HCT116 (cell line): ENCODE measurements around the gene RFC1. TPM values are rescaled to one million over a fixed set of nuclear protein-coding genes. Genes with fewer than 3 reads are reported as not detected.

Experiments
- ATAC-seq: fragments of 200-7000 bp; cut with Tn5 transposase; 2 replicates; pipeline ENCODE4 v1.9.1; 2020; ENCODE audit warnings: mild to moderate bottlenecking, moderate library complexity
- BruUV-seq: library from RNA; stranded (reverse); fragments of 400-500 nt; replicated peaks from 2 replicates; lab custom pipeline; 2021; lab: Mats Ljungman, UMichigan
- CTCF ChIA-PET: fragments of 300-600 bp; sonication (Branson Sonifier 250); formaldehyde crosslinking; loops from one replicate; lab custom pipeline; 2021; ENCODE audit warnings: antibody characterized with exemption; lab: Charles Lee
- POLR2A ChIA-PET: fragments of 300-600, 350-600 bp; sonication (Branson Sonifier 250); formaldehyde crosslinking; loops from one replicate; lab custom pipeline; 2021; ENCODE audit warnings: antibody characterized with exemption; lab: Charles Lee
- RAD21 ChIA-PET, 2 experiments: fragments of 300-600 bp; sonication (Branson Sonifier 250); formaldehyde crosslinking; loops; one replicate each; lab custom pipeline; 2023; ENCODE audit warnings: low total read pairs in 2 of 2; ENCODE audit not compliant: uncharacterized antibody in 2 of 2, unreplicated experiment in 2 of 2, low non-redundant PET in 1 of 2; lab: Charles Lee
- DNase-seq: peaks from one replicate; pipeline ENCODE4 v3.0.0-alpha.2; 2010; ENCODE audit warnings: low read depth, low spot score
- H2AFZ ChIP-seq: fragments of 200-600 bp; shearing (Covaris generic), sonication (generic); 2 replicates; pipeline ENCODE4 v1.6.1; 2017; ENCODE audit warnings: low read depth, mixed run types, mixed read lengths, antibody characterized with exemption, low read length; ENCODE audit not compliant: poor library complexity, severe bottlenecking
- H3K27ac ChIP-seq: 2 replicates; pipeline ENCODE4 v1.5.1; 2012; ENCODE audit warnings: low read depth, low read length
- H3K27me3 ChIP-seq: fragments of 200-600 bp; sonication (generic); 2 replicates; pipeline ENCODE4 v1.6.1; 2016; ENCODE audit warnings: mixed run types, low read length, mixed read lengths; ENCODE audit not compliant: insufficient read depth
- H3K36me3 ChIP-seq, 2 experiments: fragments of 200-500 bp in 1 of 2; fragments of 200-600 bp in 1 of 2; sonication (Bioruptor generic) in 1 of 2; sonication (generic) in 1 of 2; 2 replicates each; pipeline versions ENCODE4 v1.5.1 to v1.6.1; 2014 to 2016; ENCODE audit warnings: low read length in 2 of 2, inconsistent platforms in 1 of 2, mixed read lengths in 1 of 2, mixed run types in 1 of 2; ENCODE audit not compliant: insufficient read depth in 2 of 2, control insufficient read depth in 1 of 2
- H3K4me1 ChIP-seq, 2 experiments: fragments of 200-600 bp in 1 of 2; sonication (generic) in 1 of 2; 2 replicates each; pipeline versions ENCODE4 v1.5.1 to v1.6.1; 2012 to 2017; ENCODE audit warnings: low read length in 2 of 2, inconsistent platforms in 1 of 2, mild to moderate bottlenecking in 1 of 2, mixed read lengths in 1 of 2, mixed run types in 1 of 2, moderate library complexity in 1 of 2; ENCODE audit not compliant: insufficient read depth in 2 of 2, control insufficient read depth in 1 of 2
- H3K4me2 ChIP-seq: fragments of 200-600 bp; sonication (generic); 2 replicates; pipeline ENCODE4 v1.6.1; 2017; ENCODE audit warnings: mixed run types, low read length, mixed read lengths
- H3K4me3 ChIP-seq, 2 experiments: fragments of 200-600 bp in 1 of 2; sonication (generic) in 1 of 2; replicated peaks in 1 of 2; 2 replicates each; pipeline ENCODE4 v1.5.1; 2011 to 2016; ENCODE audit warnings: low read length in 2 of 2, control low read depth in 1 of 2, low read depth in 1 of 2, mild to moderate bottlenecking in 1 of 2, mixed read lengths in 1 of 2, mixed run types in 1 of 2
- H3K79me2 ChIP-seq: fragments of 200-600 bp; sonication (generic); 2 replicates; pipeline ENCODE4 v1.6.1; 2017; ENCODE audit warnings: mild to moderate bottlenecking, mixed run types, low read length, moderate library complexity, mixed read lengths; ENCODE audit not compliant: insufficient read depth
- H3K9ac ChIP-seq: fragments of 200-600 bp; sonication (generic); 2 replicates; pipeline ENCODE4 v1.6.1; 2016; ENCODE audit warnings: low read length, mixed read lengths
- H3K9me2 ChIP-seq: fragments of 200-600 bp; sonication (generic), shearing (Covaris generic); 2 replicates; pipeline ENCODE4 v1.6.1; 2017; ENCODE audit warnings: mixed run types, mild to moderate bottlenecking, moderate library complexity; ENCODE audit not compliant: insufficient read depth
- H3K9me3 ChIP-seq, 2 experiments: fragments of 200-500 bp in 1 of 2; fragments of 200-600 bp in 1 of 2; sonication (Bioruptor generic) in 1 of 2; sonication (generic) in 1 of 2; 2 replicates each; pipeline ENCODE4 v1.6.1; 2014 to 2017; ENCODE audit warnings: low read length in 2 of 2, mixed read lengths in 2 of 2, inconsistent platforms in 1 of 2, low read depth in 1 of 2, mild to moderate bottlenecking in 1 of 2, mixed run types in 1 of 2, moderate library complexity in 1 of 2; ENCODE audit not compliant: control insufficient read depth in 1 of 2, insufficient read depth in 1 of 2
- H4K20me1 ChIP-seq: fragments of 200-600 bp; sonication (generic), shearing (Covaris generic); 2 replicates; pipeline ENCODE4 v1.6.1; 2017; ENCODE audit warnings: mixed run types, mild to moderate bottlenecking, moderate library complexity; ENCODE audit not compliant: insufficient read depth
- EGR1 ChIP-seq: IDR thresholded peaks from 2 replicates; pipeline ENCODE4 v1.6.1; 2012; ENCODE audit warnings: low read depth
- ELF1 ChIP-seq: IDR thresholded peaks from 2 replicates; pipeline ENCODE4 v1.6.1; 2012; ENCODE audit warnings: low read depth, borderline replicate concordance
- EZH2 ChIP-seq: fragments of 200-600 bp; sonication (generic); IDR thresholded peaks from 2 replicates; pipeline ENCODE4 v1.6.1; 2017; ENCODE audit warnings: antibody characterized with exemption, mixed run types
- EZH2phosphoT487 ChIP-seq: fragments of 200-600 bp; IDR thresholded peaks from 2 replicates; pipeline ENCODE4 v1.6.1; 2018; ENCODE audit warnings: antibody characterized with exemption, borderline replicate concordance
- POLR2A ChIP-seq: IDR thresholded peaks from 2 replicates; pipeline ENCODE4 v1.7.0; 2011; ENCODE audit warnings: borderline replicate concordance; ENCODE audit not compliant: insufficient read depth, insufficient read length; ENCODE audit errors: extremely low read depth
- SRF ChIP-seq: IDR thresholded peaks from 2 replicates; pipeline ENCODE4 v1.6.1; 2012; ENCODE audit warnings: low read depth
- TCF7L2 ChIP-seq: IDR thresholded peaks from 2 replicates; pipeline ENCODE4 v1.7.0; 2011; ENCODE audit warnings: borderline replicate concordance, inconsistent platforms; ENCODE audit not compliant: insufficient read depth, insufficient read length; ENCODE audit errors: extremely low read depth
- ZNF274 ChIP-seq: fragments of 200-500 bp; sonication (Bioruptor generic); IDR thresholded peaks from 2 replicates; pipeline ENCODE4 v1.6.1; 2014; ENCODE audit warnings: mild to moderate bottlenecking, low read depth, low read length, inconsistent platforms
- intact Hi-C: fragments of 100-400 bp; cut with micrococcal nuclease; formaldehyde crosslinking; loops from 2 replicates; pipeline ENCODE4 v1.10.0; 2022
- total RNA-seq: library from RNA; stranded (reverse); gene quantifications from one replicate; pipeline ENCODE4 v1.2.1, GENCODE V29; 2021; ENCODE audit not compliant: unreplicated experiment
- TF ChIP-seq, protein P1 (sequence below): IDR thresholded peaks from 2 replicates; pipeline ENCODE4 v1.6.1; 2012
- TF ChIP-seq, protein P2 (sequence below), 3 experiments: fragments of 200-600 bp in 1 of 3; sonication (generic) in 1 of 3; IDR thresholded peaks in 2 of 3; conservative IDR thresholded peaks in 1 of 3; 2 replicates each; pipeline ENCODE4 v1.5.1; 2012 to 2017; ENCODE audit warnings: low read depth in 2 of 3, low read length in 2 of 3, antibody characterized with exemption in 1 of 3, borderline replicate concordance in 1 of 3, control low read depth in 1 of 3, mild to moderate bottlenecking in 1 of 3, mixed read lengths in 1 of 3, mixed run types in 1 of 3, moderate library complexity in 1 of 3; ENCODE audit not compliant: insufficient read depth in 1 of 3
- TF ChIP-seq, protein P3 (sequence below): IDR thresholded peaks from 2 replicates; pipeline ENCODE4 v1.6.1; 2012; ENCODE audit warnings: low read depth
- TF ChIP-seq, protein P4 (sequence below): IDR thresholded peaks from 2 replicates; pipeline ENCODE4 v1.6.1; 2012

RFC1 gene
- total RNA-seq, 1 experiment from 2014 or later, result 52.3 TPM

DNA sequence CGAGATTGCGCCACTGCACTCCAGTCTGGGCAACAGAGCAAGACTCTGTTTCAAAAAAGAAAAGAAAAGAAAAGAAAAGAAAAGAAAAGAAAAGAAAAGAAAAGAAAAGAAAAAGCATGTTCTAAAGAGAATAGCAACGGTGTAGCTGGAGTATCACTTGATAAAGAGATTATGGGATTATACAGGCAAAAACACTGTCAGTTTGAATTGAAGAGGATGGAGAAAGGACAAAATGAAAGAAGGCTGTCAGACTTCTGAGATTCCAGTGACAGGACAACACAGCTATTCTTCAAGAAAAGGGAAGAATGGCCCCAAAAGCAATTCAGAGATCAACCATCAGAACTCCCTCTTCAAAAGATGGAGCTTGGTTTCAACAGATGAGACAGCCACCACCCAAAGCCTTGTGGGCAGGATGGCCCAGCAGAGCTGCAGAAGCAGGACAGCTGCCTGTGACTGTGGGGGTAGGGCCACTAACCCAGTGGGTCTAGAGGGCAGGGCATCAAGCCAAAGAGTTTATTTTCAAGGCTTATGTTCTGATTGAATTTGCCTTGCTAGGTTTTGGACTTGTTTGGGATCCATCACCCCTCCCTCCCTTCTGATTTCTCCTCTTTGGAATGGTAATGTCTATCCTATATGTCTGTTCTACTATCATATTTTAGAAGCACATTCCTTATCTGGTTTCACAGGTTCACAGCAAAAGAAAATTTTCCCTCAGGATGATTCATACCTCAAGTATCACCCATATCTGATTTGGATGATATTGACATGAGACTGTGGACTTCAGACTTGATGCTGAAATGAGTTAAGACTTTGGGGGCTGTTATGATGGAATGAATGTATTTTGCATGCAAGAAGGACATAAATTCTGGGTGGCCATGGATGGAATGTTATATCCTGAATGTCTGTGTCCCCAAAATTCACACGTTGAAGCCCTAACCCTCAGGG, 17.5 kb downstream of the RFC1 start (continued):
- TF ChIP-seq, protein P1, sequence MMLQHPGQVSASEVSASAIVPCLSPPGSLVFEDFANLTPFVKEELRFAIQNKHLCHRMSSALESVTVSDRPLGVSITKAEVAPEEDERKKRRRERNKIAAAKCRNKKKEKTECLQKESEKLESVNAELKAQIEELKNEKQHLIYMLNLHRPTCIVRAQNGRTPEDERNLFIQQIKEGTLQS, result no peak
- TF ChIP-seq, protein P2, sequence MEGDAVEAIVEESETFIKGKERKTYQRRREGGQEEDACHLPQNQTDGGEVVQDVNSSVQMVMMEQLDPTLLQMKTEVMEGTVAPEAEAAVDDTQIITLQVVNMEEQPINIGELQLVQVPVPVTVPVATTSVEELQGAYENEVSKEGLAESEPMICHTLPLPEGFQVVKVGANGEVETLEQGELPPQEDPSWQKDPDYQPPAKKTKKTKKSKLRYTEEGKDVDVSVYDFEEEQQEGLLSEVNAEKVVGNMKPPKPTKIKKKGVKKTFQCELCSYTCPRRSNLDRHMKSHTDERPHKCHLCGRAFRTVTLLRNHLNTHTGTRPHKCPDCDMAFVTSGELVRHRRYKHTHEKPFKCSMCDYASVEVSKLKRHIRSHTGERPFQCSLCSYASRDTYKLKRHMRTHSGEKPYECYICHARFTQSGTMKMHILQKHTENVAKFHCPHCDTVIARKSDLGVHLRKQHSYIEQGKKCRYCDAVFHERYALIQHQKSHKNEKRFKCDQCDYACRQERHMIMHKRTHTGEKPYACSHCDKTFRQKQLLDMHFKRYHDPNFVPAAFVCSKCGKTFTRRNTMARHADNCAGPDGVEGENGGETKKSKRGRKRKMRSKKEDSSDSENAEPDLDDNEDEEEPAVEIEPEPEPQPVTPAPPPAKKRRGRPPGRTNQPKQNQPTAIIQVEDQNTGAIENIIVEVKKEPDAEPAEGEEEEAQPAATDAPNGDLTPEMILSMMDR (IDR thresholded peaks at IDR 0.05 in 2 of 3, conservative IDR thresholded peaks at IDR 0.05 in 1 of 3; ENCODE audit: borderline replicate concordance in 1 of 3, insufficient read depth in 1 of 3, low read depth in 2 of 3, low read length in 2 of 3), result no peak
- TF ChIP-seq EZH2 (no peak), ELF1 (no peak), ZNF274 (no peak)

DNA sequence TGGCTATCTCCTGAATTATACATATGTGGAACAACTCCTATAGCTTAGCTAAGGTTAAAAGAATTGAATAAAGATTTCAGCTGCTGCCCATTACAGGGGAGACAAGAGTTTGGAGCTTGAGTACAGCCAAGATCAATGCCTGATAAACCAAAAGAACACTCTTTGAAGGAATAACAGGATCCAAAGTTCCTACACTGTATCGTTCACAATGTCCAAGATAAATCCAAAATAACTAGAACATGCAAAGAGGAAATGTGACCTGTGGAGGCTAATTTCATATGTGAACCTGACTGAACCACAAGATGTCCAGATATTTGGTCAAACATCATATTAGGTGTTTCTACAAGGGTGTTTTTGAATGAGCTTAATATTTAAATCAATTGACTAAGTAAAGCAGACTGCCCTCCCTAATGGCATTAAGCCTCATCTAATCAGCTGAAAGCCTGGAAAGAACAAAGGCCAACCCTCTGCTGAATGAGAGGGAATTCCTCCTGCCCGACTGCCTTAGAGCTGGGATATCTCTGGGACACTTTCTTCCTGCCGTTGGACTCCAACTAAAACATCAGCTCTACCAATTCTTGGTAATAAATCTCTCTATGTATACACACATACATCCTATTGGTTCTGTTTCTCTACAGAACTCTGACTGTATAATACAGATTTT, 19.2 kb downstream of the RFC1 start:
- Histone ChIP-seq H3K4me1 (peaks cover 0 to 11% of the 10 kb centered on the region in 2 experiments; a peak in 1 of 4 replicates), H3K9me2 (no peaks in the 10 kb centered on the region), H3K27ac (no peak overlapping the region), H4K20me1 (peaks cover 4% of the 10 kb centered on the region; the same call in 1 of the 2 replicates), H3K4me2 (no peak overlapping the region), H3K27me3 (no peaks in the 10 kb centered on the region), H3K9ac (no peak overlapping the region), H3K4me3 (no peak overlapping the region), H3K9me3 (no peaks in the 10 kb centered on the region), H2AFZ (no peak overlapping the region), H3K79me2 (peaks cover 78% of the 10 kb centered on the region), H3K36me3 (peaks cover 4 to 5% of the 10 kb centered on the region in 2 experiments; a peak in 1 of 4 replicates)
- ATAC-seq (no peak), DNase-seq (no peak)
- ChIA-PET CTCF (no interaction called here), POLR2A (interaction anchor here (0.6 kb wide), 1 partner anchor 18 kb away, joined by 3 read pairs; no protein-coding TSS in a partner anchor), RAD21 (no interaction called here)
- no TSS peak for BruUV-seq
- intact Hi-C loops, result no loop called here
- TF ChIP-seq, protein P1, result no peak
- TF ChIP-seq SRF (no peak), TCF7L2 (no peak), POLR2A (no peak), EZH2phosphoT487 (no peak), EGR1 (no peak)
- TF ChIP-seq, protein P3, sequence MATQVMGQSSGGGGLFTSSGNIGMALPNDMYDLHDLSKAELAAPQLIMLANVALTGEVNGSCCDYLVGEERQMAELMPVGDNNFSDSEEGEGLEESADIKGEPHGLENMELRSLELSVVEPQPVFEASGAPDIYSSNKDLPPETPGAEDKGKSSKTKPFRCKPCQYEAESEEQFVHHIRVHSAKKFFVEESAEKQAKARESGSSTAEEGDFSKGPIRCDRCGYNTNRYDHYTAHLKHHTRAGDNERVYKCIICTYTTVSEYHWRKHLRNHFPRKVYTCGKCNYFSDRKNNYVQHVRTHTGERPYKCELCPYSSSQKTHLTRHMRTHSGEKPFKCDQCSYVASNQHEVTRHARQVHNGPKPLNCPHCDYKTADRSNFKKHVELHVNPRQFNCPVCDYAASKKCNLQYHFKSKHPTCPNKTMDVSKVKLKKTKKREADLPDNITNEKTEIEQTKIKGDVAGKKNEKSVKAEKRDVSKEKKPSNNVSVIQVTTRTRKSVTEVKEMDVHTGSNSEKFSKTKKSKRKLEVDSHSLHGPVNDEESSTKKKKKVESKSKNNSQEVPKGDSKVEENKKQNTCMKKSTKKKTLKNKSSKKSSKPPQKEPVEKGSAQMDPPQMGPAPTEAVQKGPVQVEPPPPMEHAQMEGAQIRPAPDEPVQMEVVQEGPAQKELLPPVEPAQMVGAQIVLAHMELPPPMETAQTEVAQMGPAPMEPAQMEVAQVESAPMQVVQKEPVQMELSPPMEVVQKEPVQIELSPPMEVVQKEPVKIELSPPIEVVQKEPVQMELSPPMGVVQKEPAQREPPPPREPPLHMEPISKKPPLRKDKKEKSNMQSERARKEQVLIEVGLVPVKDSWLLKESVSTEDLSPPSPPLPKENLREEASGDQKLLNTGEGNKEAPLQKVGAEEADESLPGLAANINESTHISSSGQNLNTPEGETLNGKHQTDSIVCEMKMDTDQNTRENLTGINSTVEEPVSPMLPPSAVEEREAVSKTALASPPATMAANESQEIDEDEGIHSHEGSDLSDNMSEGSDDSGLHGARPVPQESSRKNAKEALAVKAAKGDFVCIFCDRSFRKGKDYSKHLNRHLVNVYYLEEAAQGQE, result no peak
- TF ChIP-seq, protein P4, sequence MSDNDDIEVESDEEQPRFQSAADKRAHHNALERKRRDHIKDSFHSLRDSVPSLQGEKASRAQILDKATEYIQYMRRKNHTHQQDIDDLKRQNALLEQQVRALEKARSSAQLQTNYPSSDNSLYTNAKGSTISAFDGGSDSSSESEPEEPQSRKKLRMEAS, result no peak
